HL-60 (cell line): ENCODE measurements around the gene RPRD1B.
"Not testable (repeated sequence)": the region's sequence is repeated elsewhere in the genome, so short reads cannot be mapped to it uniquely, and the experiment has no call there.

ENCODE experiments used
- CTCF ChIP-seq: IDR thresholded peaks from one replicate; pipeline ENCODE4 v1.5.1; 2011; ENCODE audit warnings: low read length, control low read depth, inconsistent platforms; ENCODE audit not compliant: insufficient read depth
- POLR2AphosphoS5 ChIP-seq: IDR thresholded peaks from 2 replicates; pipeline ENCODE4 v1.6.1; 2012; ENCODE audit warnings: low read depth
- REST ChIP-seq: IDR thresholded peaks from 2 replicates; pipeline ENCODE4 v1.6.1; 2012; ENCODE audit warnings: low read depth; ENCODE audit not compliant: insufficient replicate concordance

- TF ChIP-seq POLR2AphosphoS5, CTCF, REST: not testable (repeated sequence)
Measured at GRCh38 chr20:38107386-38107785, 73.8 kb downstream of the RPRD1B start.
